ENCODE measurements around the gene THSD8. TPM values are rescaled to one million over a fixed set of nuclear protein-coding genes. Genes with fewer than 3 reads are reported as not detected.
A peak's percentile ranks its signal among the peaks of the same experiment; 100 is the strongest.
"Not testable (repeated sequence)": the region's sequence is repeated elsewhere in the genome, so short reads cannot be mapped to it uniquely, and the experiment has no call there.

The THSD8 gene
- total RNA-seq, 1 experiment from 2014 or later, result not detected

GRCh38 chr19:12802267-12803106 is 618 bp downstream of the THSD8 start:
- no peak for DNase-seq (ENCODE audit: low read depth in 1 of 2, low spot score in 2 of 2)
- Histone ChIP-seq H3K9me3 (replicated peaks) (no peaks in the 10 kb centered on the region), H3K27me3 (replicated peaks) (peaks cover 31% of the 10 kb centered on the region), H3K27ac (no peak overlapping the region), H3K4me3 (no peak overlapping the region), H3K36me3 (peaks cover 3% of the 10 kb centered on the region), H3K4me1 (replicated peaks) (peaks cover 19% of the 10 kb centered on the region)

GRCh38 chr19:12804051-12804450 is 2.2 kb downstream of the THSD8 start:
- DNase-seq (ENCODE audit: low read depth in 1 of 2, low spot score in 2 of 2), result no peak
- Histone ChIP-seq H3K36me3 (peaks cover 17% of the 10 kb centered on the region), H3K4me3 (no peak overlapping the region), H3K9me3 (replicated peaks) (no peaks in the 10 kb centered on the region), H3K27me3 (replicated peaks) (peaks cover 31% of the 10 kb centered on the region), H3K27ac (no peak overlapping the region), H3K4me1 (replicated peaks) (peaks cover 19% of the 10 kb centered on the region)

- Histone ChIP-seq H3K27me3 (replicated peaks) (peaks cover 15% of the 10 kb centered on the region), H3K9me3 (replicated peaks) (no peaks in the 10 kb centered on the region), H3K4me1 (replicated peaks) (peaks cover 17% of the 10 kb centered on the region), H3K4me3 (peak within 1 kb of the TSS; percentile 62), H3K27ac (peak within 1 kb of the TSS; percentile 12; the same call in 1 of the 2 replicates), H3K36me3 (peaks cover 31% of the 10 kb centered on the region)
- peak; percentile 74 to 88 for DNase-seq (ENCODE audit: low read depth in 1 of 2, low spot score in 2 of 2)
Measured at GRCh38 chr19:12806242-12807081, 4.6 kb downstream of the THSD8 start, which contains the start of gene RNASEH2A. Gene RNASEH2A (plus strand): TSS chr19:12806584. CDS start chr19:12806674, 90 bp downstream.

GRCh38 chr19:12815088-12815487 is 13.2 kb downstream of the THSD8 start:
- H3K27me3 ChIP-seq (replicated peaks), result no peaks in the 10 kb centered on the region
- H3K36me3 ChIP-seq, result peaks cover 21% of the 10 kb centered on the region
- H3K4me1 ChIP-seq (replicated peaks), result no peaks in the 10 kb centered on the region
- no peak overlapping the region for H3K4me3 ChIP-seq
- DNase-seq (ENCODE audit: low read depth in 1 of 2, low spot score in 2 of 2), result no peak
- H3K27ac ChIP-seq, result no peak overlapping the region
- H3K9me3 ChIP-seq (replicated peaks), result no peaks in the 10 kb centered on the region

GRCh38 chr19:12817188-12817587 is 15.3 kb downstream of the THSD8 start:
- not testable (repeated sequence) for H3K27ac ChIP-seq; DNase-seq (ENCODE audit: low read depth in 1 of 2, low spot score in 2 of 2); H3K4me3 ChIP-seq; H3K27me3 ChIP-seq (replicated peaks); H3K9me3 ChIP-seq (replicated peaks); H3K4me1 ChIP-seq (replicated peaks)
- H3K36me3 ChIP-seq, result peaks cover 12% of the 10 kb centered on the region

GRCh38 chr19:12817810-12818209 is 15.9 kb downstream of the THSD8 start:
- not testable (repeated sequence) for H3K4me1 ChIP-seq (replicated peaks); H3K36me3 ChIP-seq; H3K27me3 ChIP-seq (replicated peaks); H3K9me3 ChIP-seq (replicated peaks); H3K4me3 ChIP-seq; DNase-seq (ENCODE audit: low read depth in 1 of 2, low spot score in 2 of 2); H3K27ac ChIP-seq

DNA sequence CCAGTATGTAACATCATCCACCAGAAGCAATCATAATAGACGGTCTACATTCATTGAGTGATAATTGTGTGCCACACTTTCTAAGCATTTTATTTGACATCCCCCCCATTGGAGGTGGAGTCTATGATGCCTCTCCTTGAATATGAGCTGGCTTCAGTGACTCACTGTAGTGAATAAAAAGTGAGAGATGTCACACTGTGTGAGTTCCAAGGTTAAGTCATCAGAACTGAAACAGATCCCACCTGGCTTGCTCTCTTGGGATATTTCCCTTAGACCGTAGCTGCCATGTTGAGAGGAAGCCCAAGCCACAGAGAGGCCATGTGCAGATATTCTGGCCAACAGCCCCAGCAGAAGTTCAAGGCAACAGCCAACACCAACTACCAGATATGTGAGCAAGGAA is 19.9 kb downstream of the THSD8 start:
- H3K27ac ChIP-seq, result no peak overlapping the region
- no peak overlapping the region for H3K4me3 ChIP-seq
- peaks cover 2% of the 10 kb centered on the region; the same call in 1 of the 2 replicates for H3K27me3 ChIP-seq (replicated peaks)
- no peak for DNase-seq (ENCODE audit: low read depth in 1 of 2, low spot score in 2 of 2)
- no peaks in the 10 kb centered on the region; the same call in 1 of the 2 replicates for H3K9me3 ChIP-seq (replicated peaks)
- peaks cover 3% of the 10 kb centered on the region; the same call in 1 of the 2 replicates for H3K4me1 ChIP-seq (replicated peaks)
- no peaks in the 10 kb centered on the region for H3K36me3 ChIP-seq

DNA sequence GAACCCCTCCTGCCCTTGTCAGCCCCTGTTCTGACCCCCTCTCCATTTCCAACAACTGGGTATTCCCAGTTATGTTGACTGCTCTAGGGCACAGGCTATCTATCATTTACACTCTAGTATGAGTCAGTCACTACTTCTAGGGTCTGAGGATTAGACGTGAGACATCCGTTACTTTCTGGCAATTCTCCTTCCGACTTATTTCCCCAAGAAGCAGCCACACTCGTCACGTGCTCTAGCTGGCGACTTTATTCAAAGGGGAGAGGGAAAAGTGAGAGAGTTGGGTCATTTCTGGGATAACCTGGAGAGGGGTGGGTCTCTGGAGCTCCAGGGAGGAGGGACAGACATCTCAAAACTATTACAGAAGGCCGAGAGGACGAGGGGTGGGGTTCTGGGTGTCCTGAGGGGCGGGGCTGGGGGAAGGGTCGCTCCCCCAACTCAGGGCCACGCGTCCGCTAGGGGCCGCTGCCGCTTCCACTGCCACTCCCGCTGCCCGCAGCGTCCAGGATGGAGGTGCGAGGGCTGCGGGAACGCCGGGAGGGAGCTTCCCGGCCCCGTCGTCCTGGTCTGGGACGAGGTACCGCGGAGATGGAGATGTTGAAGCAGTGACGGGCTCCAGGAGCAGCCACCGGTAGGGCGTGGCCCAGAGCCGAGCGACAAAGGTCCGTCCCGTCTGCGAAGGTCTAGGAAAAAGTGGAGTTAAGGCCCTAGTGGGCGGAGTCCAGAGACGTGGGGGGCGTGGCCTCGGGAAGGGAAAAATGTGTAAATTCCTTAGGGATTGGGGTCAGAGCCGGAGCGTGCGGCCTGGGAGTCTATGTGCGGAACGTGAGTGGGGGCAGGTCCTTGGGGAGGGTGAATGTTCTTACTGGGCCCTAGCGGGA is 23.6 kb downstream of the THSD8 start:
- no peak overlapping the region for H3K27ac ChIP-seq
- no peaks in the 10 kb centered on the region for H3K36me3 ChIP-seq
- peak in 1 of 2 experiments; percentile 26 for DNase-seq (ENCODE audit: low read depth in 1 of 2, low spot score in 2 of 2)
- peaks cover 2% of the 10 kb centered on the region; the same call in 1 of the 2 replicates for H3K27me3 ChIP-seq (replicated peaks)
- H3K4me1 ChIP-seq (replicated peaks), result peaks cover 3% of the 10 kb centered on the region; the same call in 1 of the 2 replicates
- no peaks in the 10 kb centered on the region; the same call in 1 of the 2 replicates for H3K9me3 ChIP-seq (replicated peaks)
- no peak overlapping the region for H3K4me3 ChIP-seq

DNA sequence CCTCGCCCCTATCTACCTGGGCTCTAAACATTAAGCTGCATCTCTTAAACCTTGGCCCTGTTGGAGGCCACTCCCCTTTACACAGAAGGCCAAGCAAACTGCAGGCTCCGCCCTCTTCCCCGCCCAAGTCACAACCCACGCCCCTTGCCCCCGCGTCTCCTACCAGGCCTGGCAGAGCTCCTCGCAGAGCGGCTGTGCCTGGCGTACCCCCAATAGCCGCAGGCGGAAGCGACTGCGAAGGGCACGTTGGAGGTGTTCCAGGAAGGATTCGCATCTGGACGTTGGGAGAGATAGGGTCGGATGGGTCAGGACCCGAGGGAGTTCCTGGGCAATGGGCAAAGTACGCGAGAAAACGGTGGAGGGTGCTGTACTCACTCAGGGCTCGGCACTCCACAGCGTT is 26.6 kb downstream of the THSD8 start:
- Histone ChIP-seq H3K4me1 (replicated peaks) (peaks cover 6% of the 10 kb centered on the region; the same call in 1 of the 2 replicates), H3K27me3 (replicated peaks) (peaks cover 23% of the 10 kb centered on the region)
- no peak for DNase-seq (ENCODE audit: low read depth in 1 of 2, low spot score in 2 of 2)

DNA sequence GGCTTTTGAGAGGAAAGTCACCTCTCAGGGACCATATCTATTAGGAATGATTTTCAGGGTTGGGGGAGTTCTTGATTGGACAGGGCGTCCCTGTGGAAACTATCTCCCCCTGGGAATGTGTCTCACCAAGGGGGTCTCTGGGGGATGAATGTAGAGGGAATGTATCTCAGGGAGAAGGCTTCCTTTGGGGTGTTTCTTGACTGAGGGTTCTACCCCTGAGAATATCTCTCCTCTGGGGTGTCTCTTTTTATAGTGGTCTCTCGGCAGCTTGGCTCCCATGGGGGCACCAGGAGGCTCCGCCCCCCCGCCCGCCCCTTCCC is 31.5 kb downstream of the THSD8 start:
- Histone ChIP-seq H3K27me3 (replicated peaks) (peaks cover 66% of the 10 kb centered on the region), H3K27ac (no peak overlapping the region), H3K4me1 (replicated peaks) (peaks cover 19% of the 10 kb centered on the region), H3K36me3 (no peaks in the 10 kb centered on the region), H3K9me3 (replicated peaks) (0 out of 2 replicates have a peak, but pooled peaks cover 3% of the 10 kb centered on the region), H3K4me3 (no peak overlapping the region)
- no peak for DNase-seq (ENCODE audit: low read depth in 1 of 2, low spot score in 2 of 2)

More for the DNA sequence above, 26.6 kb downstream of the THSD8 start:
- H3K27ac ChIP-seq, result no peak overlapping the region
- peaks cover 3% of the 10 kb centered on the region; the same call in 1 of the 2 replicates for H3K9me3 ChIP-seq (replicated peaks)
- H3K36me3 ChIP-seq, result no peaks in the 10 kb centered on the region
- H3K4me3 ChIP-seq, result no peak overlapping the region

- no peak overlapping the region for H3K27ac ChIP-seq
- peaks cover 24% of the 10 kb centered on the region for H3K4me1 ChIP-seq (replicated peaks)
- peaks cover 72% of the 10 kb centered on the region for H3K27me3 ChIP-seq (replicated peaks)
- H3K36me3 ChIP-seq, result no peaks in the 10 kb centered on the region
- 0 out of 2 replicates have a peak, but pooled peaks cover 3% of the 10 kb centered on the region for H3K9me3 ChIP-seq (replicated peaks)
- no peak for DNase-seq (ENCODE audit: low read depth in 1 of 2, low spot score in 2 of 2)
- peak overlapping the region; percentile 37 for H3K4me3 ChIP-seq
Measured at GRCh38 chr19:12833738-12834565, 32.1 kb downstream of the THSD8 start.

DNA sequence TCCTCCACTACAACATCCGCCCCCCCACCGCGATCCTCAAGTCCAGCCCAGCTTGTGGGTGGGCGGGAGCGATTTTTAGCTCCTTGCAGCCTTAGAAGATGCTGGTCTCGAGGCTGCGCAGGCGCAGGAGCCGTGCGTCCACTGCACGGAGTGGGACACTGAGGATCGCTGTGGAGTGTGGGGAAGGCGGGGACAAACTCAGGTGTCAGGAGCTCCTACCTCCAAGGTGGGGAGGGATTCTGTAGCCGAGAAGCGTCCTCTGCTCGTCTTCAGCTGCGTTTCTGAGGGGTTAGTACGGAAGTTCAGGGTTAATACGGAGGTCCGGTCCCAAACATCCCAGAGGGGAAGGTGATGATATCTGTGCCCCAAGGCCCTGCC is 32.7 kb downstream of the THSD8 start, which contains the start of gene RTBDN:
Gene RTBDN, minus strand, starts transcription at position 14 of the 378 bp plus-strand sequence. CDS start 4,600 bp downstream, outside the sequence.
- H3K36me3 ChIP-seq, result no peaks in the 10 kb centered on the region
- peak within 1 kb of the TSS; percentile 37 for H3K4me3 ChIP-seq
- 0 out of 2 replicates have a peak, but pooled peaks cover 3% of the 10 kb centered on the region for H3K9me3 ChIP-seq (replicated peaks)
- H3K27ac ChIP-seq, result no peak within 1 kb of the TSS
- H3K27me3 ChIP-seq (replicated peaks), result peaks cover 78% of the 10 kb centered on the region
- H3K4me1 ChIP-seq (replicated peaks), result peaks cover 24% of the 10 kb centered on the region
- DNase-seq (ENCODE audit: low read depth in 1 of 2, low spot score in 2 of 2), result no peak
